ENCODE results near the gene LIMS1. TPM values are rescaled to one million over a fixed set of nuclear protein-coding genes. Genes with fewer than 3 reads are reported as not detected.

The LIMS1 gene
- total RNA-seq, 1 donor from 2014 or later: 39.8 TPM

GRCh38 chr2:108625186-108625827, 91.0 kb downstream of the LIMS1 start:
- Histone ChIP-seq H3K27ac (no peak overlapping the region), H3K4me3 (no peak overlapping the region), H3K9me3 (no peaks in the 10 kb centered on the region), H3K27me3 (no peaks in the 10 kb centered on the region), H3K4me1 (peaks cover 0 to 34% of the 10 kb centered on the region in 2 donors), H3K36me3 (no peaks in the 10 kb centered on the region)
- intact Hi-C loops (cut with DNase I): no loop called here
- TF ChIP-seq CTCF (IDR thresholded peaks at IDR 0.05): no peak
- DNase-seq (ENCODE audit: low spot score in 2 of 2): no peak

- no peak for DNase-seq (ENCODE audit: low spot score in 2 of 2)
- peaks cover 0 to 30% of the 10 kb centered on the region in 2 donors for H3K4me1 ChIP-seq
- TF ChIP-seq CTCF (IDR thresholded peaks at IDR 0.05): no peak
- no peak overlapping the region for H3K27ac ChIP-seq
- no peaks in the 10 kb centered on the region for H3K36me3 ChIP-seq
- intact Hi-C loops (cut with DNase I): no loop called here
- H3K4me3 ChIP-seq: no peak overlapping the region
- no peaks in the 10 kb centered on the region for H3K27me3 ChIP-seq
- no peaks in the 10 kb centered on the region for H3K9me3 ChIP-seq
Observed at GRCh38 chr2:108625828-108626195, 91.5 kb downstream of the LIMS1 start.

GRCh38 chr2:108626995-108627394, 92.7 kb downstream of the LIMS1 start:
- no peak for DNase-seq (ENCODE audit: low spot score in 2 of 2)
- Histone ChIP-seq H3K4me3 (no peak overlapping the region), H3K9me3 (no peaks in the 10 kb centered on the region), H3K27me3 (no peaks in the 10 kb centered on the region), H3K4me1 (peaks cover 6 to 24% of the 10 kb centered on the region in 2 donors), H3K27ac (no peak overlapping the region), H3K36me3 (no peaks in the 10 kb centered on the region)
- intact Hi-C loops (cut with DNase I): no loop called here
- TF ChIP-seq CTCF (IDR thresholded peaks at IDR 0.05): no peak

- Histone ChIP-seq H3K9me3 (no peaks in the 10 kb centered on the region), H3K27ac (no peak overlapping the region), H3K27me3 (no peaks in the 10 kb centered on the region), H3K4me1 (peaks cover 7 to 30% of the 10 kb centered on the region in 2 donors), H3K36me3 (no peaks in the 10 kb centered on the region), H3K4me3 (no peak overlapping the region)
- no peak for TF ChIP-seq CTCF (IDR thresholded peaks at IDR 0.05)
- no peak for DNase-seq (ENCODE audit: low spot score in 2 of 2)
- intact Hi-C loops (cut with DNase I): no loop called here
Observed at GRCh38 chr2:108627911-108628567, 93.8 kb downstream of the LIMS1 start.

GRCh38 chr2:108628936-108629335, 94.7 kb downstream of the LIMS1 start:
- H3K4me1 ChIP-seq: peaks cover 10 to 31% of the 10 kb centered on the region in 2 donors
- H3K4me3 ChIP-seq: no peak overlapping the region

More at GRCh38 chr2:108628936-108629335, 94.7 kb downstream of the LIMS1 start:
- no peak for TF ChIP-seq CTCF (IDR thresholded peaks at IDR 0.05)
- H3K9me3 ChIP-seq: no peaks in the 10 kb centered on the region
- no peaks in the 10 kb centered on the region for H3K36me3 ChIP-seq
- intact Hi-C loops (cut with DNase I): no loop called here
- H3K27ac ChIP-seq: no peak overlapping the region
- DNase-seq (ENCODE audit: low spot score in 2 of 2): no peak
- H3K27me3 ChIP-seq: no peaks in the 10 kb centered on the region
